GM13977 (cell line): ENCODE results near the gene REPS2.

ENCODE experiments used
- DNase-seq: peaks from one replicate; pipeline ENCODE4 v3.0.0; 2012; ENCODE audit warnings: low spot score
- in situ Hi-C: fragments of 300-500 bp; cut with MboI; formaldehyde crosslinking; loops from one replicate; pipeline ENCODE4 v1.12.0; 2022; ENCODE audit warnings: low sequenced_read_pairs, low pct_unique_long_range_greater_than_20kb, mixed read lengths, inconsistent platforms; ENCODE audit not compliant: unreplicated experiment
- TF ChIP-seq, protein P1 (sequence below): IDR thresholded peaks from 2 replicates; pipeline ENCODE4 v1.5.1; 2012; ENCODE audit warnings: mild to moderate bottlenecking, control low read depth; ENCODE audit not compliant: insufficient read depth; ENCODE audit errors: extremely low read depth, missing control alignments

The REPS2 gene

DNA sequence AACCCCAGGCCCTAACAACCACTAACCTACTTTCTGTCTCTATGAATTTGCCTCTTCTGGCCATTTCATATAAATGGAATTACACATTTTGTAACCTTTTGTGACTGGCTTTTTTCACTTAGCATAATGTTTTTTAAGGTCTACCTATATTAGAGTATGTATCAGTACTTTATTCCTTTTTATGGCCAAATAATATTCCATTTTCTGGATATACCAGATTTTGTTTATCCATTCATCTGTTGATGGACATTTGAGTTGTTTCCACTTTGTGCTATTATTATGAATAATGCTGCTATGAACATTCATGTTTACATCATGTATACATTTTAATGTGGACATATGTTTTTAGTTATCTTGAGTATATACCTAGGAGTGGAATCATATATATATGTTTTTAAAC is 35.5 kb downstream of the REPS2 start:
- TF ChIP-seq, protein P1, sequence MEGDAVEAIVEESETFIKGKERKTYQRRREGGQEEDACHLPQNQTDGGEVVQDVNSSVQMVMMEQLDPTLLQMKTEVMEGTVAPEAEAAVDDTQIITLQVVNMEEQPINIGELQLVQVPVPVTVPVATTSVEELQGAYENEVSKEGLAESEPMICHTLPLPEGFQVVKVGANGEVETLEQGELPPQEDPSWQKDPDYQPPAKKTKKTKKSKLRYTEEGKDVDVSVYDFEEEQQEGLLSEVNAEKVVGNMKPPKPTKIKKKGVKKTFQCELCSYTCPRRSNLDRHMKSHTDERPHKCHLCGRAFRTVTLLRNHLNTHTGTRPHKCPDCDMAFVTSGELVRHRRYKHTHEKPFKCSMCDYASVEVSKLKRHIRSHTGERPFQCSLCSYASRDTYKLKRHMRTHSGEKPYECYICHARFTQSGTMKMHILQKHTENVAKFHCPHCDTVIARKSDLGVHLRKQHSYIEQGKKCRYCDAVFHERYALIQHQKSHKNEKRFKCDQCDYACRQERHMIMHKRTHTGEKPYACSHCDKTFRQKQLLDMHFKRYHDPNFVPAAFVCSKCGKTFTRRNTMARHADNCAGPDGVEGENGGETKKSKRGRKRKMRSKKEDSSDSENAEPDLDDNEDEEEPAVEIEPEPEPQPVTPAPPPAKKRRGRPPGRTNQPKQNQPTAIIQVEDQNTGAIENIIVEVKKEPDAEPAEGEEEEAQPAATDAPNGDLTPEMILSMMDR = no peak
- no peak for DNase-seq
- in situ Hi-C loops = no loop called here

DNA sequence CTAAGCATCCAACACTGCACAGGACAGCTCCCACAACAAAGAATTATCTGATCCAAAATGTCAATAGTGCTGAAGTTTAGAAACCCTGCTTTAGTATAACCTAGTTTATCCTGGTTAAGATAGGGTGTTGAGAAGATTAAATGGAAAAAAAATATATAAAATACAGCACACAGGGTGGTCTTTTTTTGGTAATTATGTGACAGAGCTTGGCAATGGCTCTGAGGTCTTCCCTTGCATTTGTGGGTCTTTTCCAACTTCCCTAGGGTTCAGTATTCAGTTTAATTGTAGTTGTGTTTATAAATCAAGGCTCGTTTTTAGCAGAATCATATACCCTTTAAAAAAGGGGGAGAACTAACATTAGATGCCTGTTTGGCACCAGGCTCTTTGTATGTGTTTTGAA is 36.6 kb downstream of the REPS2 start:
- DNase-seq = no peak
- TF ChIP-seq, protein P1 = no peak
- in situ Hi-C loops = no loop called here

DNA sequence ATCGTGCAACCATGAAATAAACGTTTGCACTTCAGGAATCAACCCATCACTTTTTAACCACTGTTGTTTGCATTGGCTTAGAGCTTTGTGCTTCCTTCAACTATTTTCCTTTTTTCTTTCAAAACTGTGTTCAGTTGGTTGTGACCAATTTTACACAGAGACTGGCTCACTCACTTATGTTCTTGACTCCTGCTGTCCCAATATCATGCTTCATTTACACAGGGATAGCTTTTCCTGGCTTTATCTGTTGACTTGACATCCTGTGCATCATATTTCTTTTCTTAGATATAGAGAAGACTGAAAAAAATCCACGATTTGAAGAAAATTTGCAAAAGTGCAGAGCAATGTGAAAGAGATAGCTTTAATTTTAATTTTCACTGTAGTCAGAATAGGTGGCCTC is 38.8 kb downstream of the REPS2 start:
- TF ChIP-seq, protein P1 = no peak
- DNase-seq = no peak
- in situ Hi-C loops = no loop called here

DNA sequence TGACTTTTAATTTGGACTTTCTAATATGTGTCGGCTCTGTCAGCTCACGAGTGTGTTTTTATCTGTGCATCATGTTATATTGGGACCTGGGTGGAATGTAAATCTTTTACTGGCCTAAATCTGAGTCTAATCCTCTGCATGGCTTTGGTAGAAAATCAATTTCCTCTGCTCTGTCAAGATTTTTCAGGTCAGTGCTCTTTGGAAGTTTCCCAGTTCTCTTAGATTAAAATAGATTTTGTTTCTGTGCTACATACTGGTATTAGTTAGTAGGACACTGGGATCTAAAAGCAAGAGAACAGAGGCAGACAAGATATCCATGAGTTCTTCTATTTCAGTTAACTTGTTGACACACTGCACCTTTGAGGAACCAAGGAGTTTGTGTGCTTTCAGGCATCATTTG is 39.7 kb downstream of the REPS2 start:
- no peak for DNase-seq

DNA sequence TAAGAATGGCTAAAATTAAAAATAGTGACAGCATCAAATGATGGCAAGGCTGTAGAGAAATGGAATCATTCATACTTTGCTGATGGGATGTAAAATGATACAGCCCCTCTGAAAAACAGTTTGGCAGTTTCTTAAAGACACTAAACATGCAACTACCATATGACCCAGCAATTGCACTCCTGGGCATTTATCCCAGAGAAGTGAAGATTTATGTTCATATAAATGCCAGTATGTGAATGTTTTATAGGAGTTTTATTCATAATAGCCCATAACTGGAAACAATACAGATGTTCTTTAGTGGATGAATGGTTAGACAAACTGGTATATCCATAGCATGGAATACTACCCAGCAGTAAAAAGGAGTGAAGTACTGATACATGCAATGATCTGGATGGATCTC is 43.3 kb downstream of the REPS2 start:
- TF ChIP-seq, protein P1 = no peak
- DNase-seq = no peak
- in situ Hi-C loops = no loop called here

More for the DNA sequence above, 39.7 kb downstream of the REPS2 start:
- TF ChIP-seq, protein P1 = no peak
- in situ Hi-C loops = no loop called here

DNA sequence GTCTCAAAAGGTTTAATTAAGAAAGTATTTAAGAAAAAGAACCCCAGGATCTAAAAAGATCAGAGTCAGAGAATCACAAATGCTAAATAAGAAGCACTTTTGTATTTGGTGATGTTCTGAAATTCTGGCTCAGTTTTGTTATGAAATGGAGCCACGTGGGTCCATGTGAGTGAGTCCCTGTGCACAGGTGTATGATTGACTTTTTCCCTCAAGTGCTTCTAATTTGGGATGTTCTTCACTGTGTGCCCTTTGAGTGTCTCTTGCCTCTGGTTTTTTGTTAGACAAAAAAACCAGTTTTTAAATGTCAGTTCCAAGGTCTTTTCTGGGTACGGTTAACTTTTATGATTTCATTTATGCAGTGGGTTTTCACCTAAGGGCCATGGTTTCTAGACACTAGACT is 44.4 kb downstream of the REPS2 start:
- TF ChIP-seq, protein P1 = no peak
- no peak for DNase-seq
- in situ Hi-C loops = no loop called here

DNA sequence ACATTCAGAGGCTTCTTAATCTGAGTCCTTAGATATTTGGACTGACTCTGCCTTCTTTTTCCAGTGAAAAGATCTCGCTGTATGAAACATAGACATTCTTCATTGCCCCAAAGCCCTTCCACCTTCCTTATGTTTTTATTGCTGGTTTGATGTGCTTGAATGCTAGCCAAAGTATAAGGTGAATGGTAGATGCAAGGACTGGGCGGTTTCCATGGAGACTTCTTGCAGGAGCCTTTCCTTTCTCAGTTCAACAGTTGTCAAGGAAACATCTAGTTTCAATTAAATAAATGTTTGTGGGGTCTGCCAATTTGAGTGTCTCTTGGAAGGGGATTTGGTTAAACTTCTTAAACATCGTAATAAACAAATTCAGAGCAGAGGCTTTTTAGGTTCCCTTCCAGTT is 46.0 kb downstream of the REPS2 start:
- in situ Hi-C loops = no loop called here
- TF ChIP-seq, protein P1 = no peak

More for the DNA sequence above, 46.0 kb downstream of the REPS2 start:
- DNase-seq = no peak
